GM12878 (cell line): ENCODE data around the gene FAM120B. TPM values are rescaled to one million over a fixed set of nuclear protein-coding genes. Genes with fewer than 3 reads are reported as not detected.

Experiments
- ATAC-seq: fragments of 200-7000 bp; cut with Tn5 transposase; 3 replicates; pipeline ENCODE4 v1.9.1; 2020; ENCODE audit warnings: mild to moderate bottlenecking, moderate library complexity
- BruUV-seq: library from RNA; stranded (reverse); fragments of 400-500 nt; replicated peaks from 2 replicates; lab custom pipeline; 2021; lab: Mats Ljungman, UMichigan
- CTCF ChIA-PET: fragments of 300-600 bp; sonication (Branson Sonifier 250); formaldehyde crosslinking; extraction: SDS; loops from one replicate; lab custom pipeline; 2021; ENCODE audit warnings: inconsistent platforms; lab: Yijun Ruan, JAX
- POLR2A ChIA-PET: fragments of 350-600 bp; formaldehyde crosslinking; extraction: SDS; loops from one replicate; lab custom pipeline; 2021; ENCODE audit warnings: inconsistent platforms; lab: Charles Lee
- RAD21 ChIA-PET: fragments of 300-600 bp; sonication (Branson Sonifier 250); formaldehyde crosslinking; loops from one replicate; lab custom pipeline; 2023; ENCODE audit warnings: antibody characterized with exemption; ENCODE audit not compliant: unreplicated experiment; lab: Charles Lee
- SMC1A ChIA-PET: fragments of 300-600 bp; sonication (Branson Sonifier 250); formaldehyde crosslinking; loops from one replicate; lab custom pipeline; 2023; ENCODE audit not compliant: unreplicated experiment, uncharacterized antibody; lab: Charles Lee
- DNase-seq: peaks from one replicate; pipeline ENCODE4 v3.0.0-alpha.2; 2011; ENCODE audit warnings: low read depth, low spot score
- FAIRE-seq: peaks from 3 replicates; lab custom pipeline; 2011; peaks lifted over from hg19 to GRCh38; lab: Jason Lieb, UNC
- H2AFZ ChIP-seq: 2 replicates; pipeline ENCODE4 v1.6.0; 2011; ENCODE audit warnings: low read depth, low read length, control low read depth; ENCODE audit not compliant: control insufficient read depth
- H3K27ac ChIP-seq: 2 replicates; pipeline ENCODE4 v1.5.1; 2011; ENCODE audit warnings: control low read depth; ENCODE audit not compliant: control insufficient read depth, insufficient read depth
- H3K27me3 ChIP-seq, 2 experiments: replicated peaks in 1 of 2; 2 replicates each; pipeline versions ENCODE4 v1.6.0 to v1.6.1; 2011; ENCODE audit warnings: low read length in 1 of 2; ENCODE audit not compliant: control insufficient read depth in 2 of 2, insufficient read depth in 2 of 2
- H3K36me3 ChIP-seq, 2 experiments: 2 replicates each; pipeline ENCODE4 v1.5.1; 2011; ENCODE audit warnings: low read length in 1 of 2; ENCODE audit not compliant: control insufficient read depth in 2 of 2, insufficient read depth in 2 of 2
- H3K4me1 ChIP-seq: 2 replicates; pipeline ENCODE4 v1.6.1; 2011; ENCODE audit warnings: mild to moderate bottlenecking, low read length, moderate library complexity, mixed read lengths; ENCODE audit not compliant: control insufficient read depth, insufficient read depth
- H3K4me2 ChIP-seq: 2 replicates; pipeline ENCODE4 v1.6.0; 2011; ENCODE audit warnings: control low read depth; ENCODE audit not compliant: control insufficient read depth, insufficient read depth
- H3K4me3 ChIP-seq: fragments of 200-600 bp; sonication (generic); 2 replicates; pipeline ENCODE4 v1.5.1; 2016
- H3K79me2 ChIP-seq: 2 replicates; pipeline ENCODE4 v1.6.0; 2011; ENCODE audit warnings: low read length; ENCODE audit not compliant: control insufficient read depth, insufficient read depth
- H3K9ac ChIP-seq: 2 replicates; pipeline ENCODE4 v1.8.0; 2011; ENCODE audit warnings: low read length, control low read depth, mixed read lengths; ENCODE audit not compliant: control insufficient read depth, insufficient read depth
- H3K9me3 ChIP-seq: replicated peaks from 3 replicates; pipeline ENCODE4 v1.5.1; 2011; ENCODE audit warnings: mild to moderate bottlenecking, low read length; ENCODE audit not compliant: control insufficient read depth, insufficient read depth
- H4K20me1 ChIP-seq: 2 replicates; pipeline ENCODE4 v1.6.0; 2011; ENCODE audit not compliant: control insufficient read depth, insufficient read depth
- BACH1 ChIP-seq: fragments of 450-650 bp; IDR thresholded peaks from 2 replicates; pipeline ENCODE4 v1.6.1; 2017; ENCODE audit warnings: mild to moderate bottlenecking, borderline replicate concordance
- BCL3 ChIP-seq: IDR thresholded peaks from 2 replicates; pipeline ENCODE4 v1.6.1; 2011; ENCODE audit warnings: borderline replicate concordance, low read depth, mild to moderate bottlenecking, moderate library complexity, low read length; ENCODE audit not compliant: insufficient read depth, poor library complexity, severe bottlenecking
- CBX3 ChIP-seq: fragments of 200-600 bp; sonication (generic); IDR thresholded peaks from 2 replicates; pipeline ENCODE4 v1.6.1; 2016; ENCODE audit warnings: low read depth, borderline replicate concordance
- CREB1 ChIP-seq: IDR thresholded peaks from 2 replicates; pipeline ENCODE4 v1.6.1; 2012; ENCODE audit warnings: low read depth, mild to moderate bottlenecking, inconsistent platforms
- MTA3 ChIP-seq: IDR thresholded peaks from 2 replicates; pipeline ENCODE4 v1.6.1; 2012; ENCODE audit warnings: low read length, inconsistent platforms, borderline replicate concordance
- PML ChIP-seq: IDR thresholded peaks from 2 replicates; pipeline ENCODE4 v1.6.1; 2012; ENCODE audit warnings: low read length, inconsistent platforms
- POLR2A ChIP-seq: IDR thresholded peaks from 2 replicates; pipeline ENCODE4 v1.6.1; 2011; ENCODE audit warnings: low read depth, mild to moderate bottlenecking, low read length
- RCOR1 ChIP-seq: conservative IDR thresholded peaks from 2 replicates; pipeline ENCODE4 v1.6.1; 2012; ENCODE audit warnings: low read depth, low read length, improper control_type of control experiment
- SMAD5 ChIP-seq: IDR thresholded peaks from 2 replicates; pipeline ENCODE4 v1.6.1; 2016; ENCODE audit warnings: antibody characterized with exemption, low read depth
- TCF3 ChIP-seq: IDR thresholded peaks from 2 replicates; pipeline ENCODE4 v1.6.1; 2012; ENCODE audit warnings: low read depth, mild to moderate bottlenecking, low read length, borderline replicate concordance; ENCODE audit not compliant: insufficient read depth
- WGBS: methylation state at CpG from one replicate; pipeline ENCODE4 v1.1.6; 2016; ENCODE audit warnings: low lambda C conversion rate; ENCODE audit not compliant: insufficient replicate concordance, insufficient coverage; ENCODE audit errors: missing lambda C conversion rate; 5-methylcytosine and 5-hydroxymethylcytosine counted together
- in situ Hi-C: fragments of 300-500 bp; cut with MboI; formaldehyde crosslinking; loops from 9 replicates; pipeline ENCODE4 v1.14.3; 2018; ENCODE audit warnings: mixed read lengths
- intact Hi-C: fragments of 100-400 bp; cut with micrococcal nuclease; formaldehyde crosslinking; loops from one replicate; pipeline ENCODE4 v1.14.2; 2022; ENCODE audit not compliant: unreplicated experiment
- polyA plus RNA-seq, 11 experiments: library from polyadenylated mRNA; depleted of rRNA in 4 of 11; unstranded in 6 of 11; stranded (reverse) in 5 of 11; fragments of >200 nt; fragmentation: Nextera tagmentation in 4 of 11; fragmentation: Illumina TruSeq in 1 of 11; extraction: Ambion mirVana in 4 of 11; extraction: Trizol in 1 of 11; gene quantifications; 1 replicate in 1 of 11; 2 replicates in 10 of 11; pipeline versions ENCODE4 v1.2.1 to v1.2.3, GENCODE V29; 2011 to 2016; ENCODE audit warnings: inconsistent platforms in 2 of 11, missing spikeins in 2 of 11, low read depth in 1 of 11
- total RNA-seq, 4 experiments: library from RNA; depleted of rRNA in 3 of 4; stranded (reverse); fragments of >200 nt in 3 of 4; fragmentation: Illumina TruSeq in 1 of 4; extraction: Trizol in 1 of 4; gene quantifications; 2 replicates each; pipeline versions ENCODE4 v1.2.1 to v1.2.3, GENCODE V29; 2013 to 2021
- TF ChIP-seq, protein P1 (sequence below): fragments of 450-650 bp; IDR thresholded peaks from 2 replicates; pipeline ENCODE4 v1.6.1; 2017; ENCODE audit warnings: mild to moderate bottlenecking, low read depth, inconsistent platforms; ENCODE audit not compliant: poor library complexity, severe bottlenecking
- TF ChIP-seq, protein P2 (sequence below): fragments of 450-650 bp; formaldehyde crosslinking; IDR thresholded peaks from 2 replicates; pipeline ENCODE4 v1.5.0; 2022; ENCODE audit warnings: mild to moderate bottlenecking, missing genetic modification characterization

Gene FAM120B
- total and polyA plus RNA-seq, 10 of the 15 experiments (the other 5 are each of a cell fraction or from before 2014, with no cell fraction given) = 3.3 to 21.6 (median 15.3) TPM

- no peak for FAIRE-seq
- in situ Hi-C loops = no loop called here
- no peak for ATAC-seq
- TF ChIP-seq BCL3 (no peak), TCF3 (no peak), PML (no peak), CREB1 (no peak), CBX3 (no peak), RCOR1 (no peak), BACH1 (no peak), SMAD5 (no peak), MTA3 (no peak), POLR2A (no peak)
- TF ChIP-seq, protein P1, sequence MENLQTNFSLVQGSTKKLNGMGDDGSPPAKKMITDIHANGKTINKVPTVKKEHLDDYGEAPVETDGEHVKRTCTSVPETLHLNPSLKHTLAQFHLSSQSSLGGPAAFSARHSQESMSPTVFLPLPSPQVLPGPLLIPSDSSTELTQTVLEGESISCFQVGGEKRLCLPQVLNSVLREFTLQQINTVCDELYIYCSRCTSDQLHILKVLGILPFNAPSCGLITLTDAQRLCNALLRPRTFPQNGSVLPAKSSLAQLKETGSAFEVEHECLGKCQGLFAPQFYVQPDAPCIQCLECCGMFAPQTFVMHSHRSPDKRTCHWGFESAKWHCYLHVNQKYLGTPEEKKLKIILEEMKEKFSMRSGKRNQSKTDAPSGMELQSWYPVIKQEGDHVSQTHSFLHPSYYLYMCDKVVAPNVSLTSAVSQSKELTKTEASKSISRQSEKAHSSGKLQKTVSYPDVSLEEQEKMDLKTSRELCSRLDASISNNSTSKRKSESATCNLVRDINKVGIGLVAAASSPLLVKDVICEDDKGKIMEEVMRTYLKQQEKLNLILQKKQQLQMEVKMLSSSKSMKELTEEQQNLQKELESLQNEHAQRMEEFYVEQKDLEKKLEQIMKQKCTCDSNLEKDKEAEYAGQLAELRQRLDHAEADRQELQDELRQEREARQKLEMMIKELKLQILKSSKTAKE = no peak
- TF ChIP-seq, protein P2, sequence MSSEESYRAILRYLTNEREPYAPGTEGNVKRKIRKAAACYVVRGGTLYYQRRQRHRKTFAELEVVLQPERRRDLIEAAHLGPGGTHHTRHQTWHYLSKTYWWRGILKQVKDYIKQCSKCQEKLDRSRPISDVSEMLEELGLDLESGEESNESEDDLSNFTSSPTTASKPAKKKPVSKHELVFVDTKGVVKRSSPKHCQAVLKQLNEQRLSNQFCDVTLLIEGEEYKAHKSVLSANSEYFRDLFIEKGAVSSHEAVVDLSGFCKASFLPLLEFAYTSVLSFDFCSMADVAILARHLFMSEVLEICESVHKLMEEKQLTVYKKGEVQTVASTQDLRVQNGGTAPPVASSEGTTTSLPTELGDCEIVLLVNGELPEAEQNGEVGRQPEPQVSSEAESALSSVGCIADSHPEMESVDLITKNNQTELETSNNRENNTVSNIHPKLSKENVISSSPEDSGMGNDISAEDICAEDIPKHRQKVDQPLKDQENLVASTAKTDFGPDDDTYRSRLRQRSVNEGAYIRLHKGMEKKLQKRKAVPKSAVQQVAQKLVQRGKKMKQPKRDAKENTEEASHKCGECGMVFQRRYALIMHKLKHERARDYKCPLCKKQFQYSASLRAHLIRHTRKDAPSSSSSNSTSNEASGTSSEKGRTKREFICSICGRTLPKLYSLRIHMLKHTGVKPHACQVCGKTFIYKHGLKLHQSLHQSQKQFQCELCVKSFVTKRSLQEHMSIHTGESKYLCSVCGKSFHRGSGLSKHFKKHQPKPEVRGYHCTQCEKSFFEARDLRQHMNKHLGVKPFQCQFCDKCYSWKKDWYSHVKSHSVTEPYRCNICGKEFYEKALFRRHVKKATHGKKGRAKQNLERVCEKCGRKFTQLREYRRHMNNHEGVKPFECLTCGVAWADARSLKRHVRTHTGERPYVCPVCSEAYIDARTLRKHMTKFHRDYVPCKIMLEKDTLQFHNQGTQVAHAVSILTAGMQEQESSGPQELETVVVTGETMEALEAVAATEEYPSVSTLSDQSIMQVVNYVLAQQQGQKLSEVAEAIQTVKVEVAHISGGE = no peak
These were observed 59.8 kb downstream of the FAM120B start for GRCh38 chr6:170366248-170366960.

More at GRCh38 chr6:170366248-170366960, 59.8 kb downstream of the FAM120B start:
- no peak overlapping the region for H3K27ac ChIP-seq
- no peaks in the 10 kb centered on the region for H3K4me1 ChIP-seq
- no peak for DNase-seq
- no peaks in the 10 kb centered on the region for H3K27me3 ChIP-seq
- intact Hi-C loops = no loop called here
- no peaks in the 10 kb centered on the region for H3K9me3 ChIP-seq
- ChIA-PET CTCF (interaction anchor here (0.8 to 1.8 kb wide), 2 partner anchors 64 to 151 kb away, joined by 3 to 5 read pairs; no protein-coding TSS in a partner anchor), RAD21 (no interaction called here), POLR2A (no interaction called here), SMC1A (interaction anchor here (1.0 kb wide), 1 partner anchor 14 kb away, joined by 3 read pairs; no protein-coding TSS in a partner anchor)
- H3K79me2 ChIP-seq = no peaks in the 10 kb centered on the region
- WGBS = 96% methylated on average over 11 of the region's 11 CpGs
- H3K4me3 ChIP-seq = no peak overlapping the region
- H3K36me3 ChIP-seq = peaks cover 4 to 10% of the 10 kb centered on the region in 2 experiments; a peak in 3 of 4 replicates
- BruUV-seq = no TSS peak
- no peak overlapping the region for H3K4me2 ChIP-seq
- H3K9ac ChIP-seq = no peak overlapping the region
- H4K20me1 ChIP-seq = no peaks in the 10 kb centered on the region
- H2AFZ ChIP-seq = no peak overlapping the region
